ENCODE measurements around the gene RAB12. TPM values are rescaled to one million over a fixed set of nuclear protein-coding genes. Genes with fewer than 3 reads are reported as not detected.

RAB12 gene
- total and polyA plus RNA-seq, 2 of the 8 experiments (the other 6 are each of a cell fraction or from before 2014, with no cell fraction given), result 19.7 to 45.9 TPM

DNA sequence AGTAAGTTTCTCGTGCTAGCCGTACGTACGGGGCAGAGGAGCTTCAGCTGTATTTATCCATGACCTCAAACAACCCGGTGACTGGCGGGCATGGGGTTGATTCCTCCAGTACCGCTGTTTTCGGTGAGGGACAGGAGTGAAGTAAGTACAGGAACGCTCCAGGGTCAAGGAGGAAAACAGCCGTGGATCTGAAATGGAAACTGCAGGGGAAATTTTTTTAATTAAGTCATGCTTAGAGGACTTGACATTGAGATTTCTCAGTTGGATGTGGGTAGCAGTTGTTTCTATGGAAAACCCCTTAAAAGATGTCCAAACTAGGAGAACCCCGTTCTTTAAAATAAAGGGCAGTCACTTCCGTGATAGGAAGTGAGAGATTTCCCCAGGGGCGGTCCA is 1.2 kb downstream of the RAB12 start:
- Histone ChIP-seq H2BK120ac (replicated peaks; ENCODE audit: low read depth, low read length) (no peak overlapping the region), H4K91ac (replicated peaks; ENCODE audit: insufficient read length, low read length) (no peak overlapping the region), H2AK5ac (ENCODE audit: low read depth, low read length) (no peak overlapping the region), H3K23ac (ENCODE audit: insufficient read length) (no peak overlapping the region), H3K9ac (replicated peaks in 1 of 4; ENCODE audit: extremely low read depth in 1 of 4, low read depth in 3 of 4, low read length in 3 of 4) (peak overlapping the region; percentile 56 to 86 (median 65)), H2AFZ (ENCODE audit: low read length) (no peak overlapping the region), H2BK12ac (ENCODE audit: low read depth, low read length) (no peak overlapping the region), H3K79me1 (ENCODE audit: low read depth, low read length) (0 out of 2 replicates have a peak, but pooled peaks cover 8% of the 10 kb centered on the region), H3K23me2 (ENCODE audit: low read depth, low read length) (peaks cover 7% of the 10 kb centered on the region; the same call in 1 of the 2 replicates), H2BK15ac (ENCODE audit: low read length) (no peak overlapping the region), H3K4me2 (ENCODE audit: insufficient read depth in 1 of 2, low read depth in 2 of 2, low read length in 2 of 2) (peak overlapping the region; percentile 68 to 81), H3K36me3 (ENCODE audit: control insufficient read depth in 2 of 4, insufficient read depth in 4 of 4, low read length in 3 of 4) (peaks cover 0 to 8% (median 2%) of the 10 kb centered on the region in 4 experiments; a peak in 3 of 8 replicates), H2BK5ac (ENCODE audit: low read depth, low read length) (no peak overlapping the region), H3K14ac (ENCODE audit: insufficient read length) (no peak overlapping the region), H3K9me3 (ENCODE audit: insufficient read depth in 2 of 2, low read depth in 1 of 2, low read length in 1 of 2) (no peaks in the 10 kb centered on the region), H3K27ac (ENCODE audit: low read depth, low read length) (0 out of 2 replicates have a peak overlapping the region, but pooled peaks have one; percentile 38), H3K4me1 (replicated peaks in 1 of 4; ENCODE audit: control insufficient read depth in 3 of 4, insufficient read depth in 4 of 4, low read length in 3 of 4) (peaks cover 8 to 19% (median 8%) of the 10 kb centered on the region in 4 experiments), H3K4me3 (ENCODE audit: extremely low read depth in 1 of 4, insufficient read depth in 2 of 4, low read depth in 3 of 4, low read length in 4 of 4) (peak overlapping the region; percentile 85 to 99 (median 88)), H3K4ac (replicated peaks; ENCODE audit: insufficient read length, low read depth, low read length) (no peak overlapping the region), H3K56ac (replicated peaks; ENCODE audit: insufficient read length, low read depth, low read length) (no peak overlapping the region), H4K5ac (ENCODE audit: insufficient read length, low read depth, low read length) (no peak overlapping the region), H4K8ac (ENCODE audit: extremely low read depth, insufficient read depth, low read length) (no peak overlapping the region), H3K18ac (ENCODE audit: extremely low read depth, low read length) (no peak overlapping the region), H3K79me2 (ENCODE audit: control insufficient read depth in 1 of 2, insufficient read depth in 2 of 2, low read length in 2 of 2) (peaks cover 24 to 59% of the 10 kb centered on the region in 2 experiments), H3K27me3 (replicated peaks in 1 of 4; ENCODE audit: control insufficient read depth in 3 of 4, extremely low read depth in 1 of 4, insufficient read depth in 3 of 4, low read length in 3 of 4) (peaks cover 0 to 9% (median 5%) of the 10 kb centered on the region in 4 experiments; a peak in 2 of 7 replicates), H2BK20ac (ENCODE audit: low read length) (no peak overlapping the region), H4K20me1 (replicated peaks in 1 of 2; ENCODE audit: control insufficient read depth in 1 of 2, insufficient read depth in 2 of 2, low read length in 2 of 2) (peaks cover 19 to 26% of the 10 kb centered on the region in 2 experiments)
- POLR2A ChIA-PET (ENCODE audit: partially characterized antibody), result interaction anchor here (0.9 to 1.0 kb wide), 2 partner anchors 10 to 12 kb away, joined by 3 to 4 read pairs; no protein-coding TSS in a partner anchor
- CTCF ChIA-PET (ENCODE audit: partially characterized antibody), result interaction anchor here (2.5 kb wide), 1 partner anchor 10 kb away, joined by 14 read pairs; no protein-coding TSS in a partner anchor
- FAIRE-seq, result no peak
- 11% methylated on average over 13 of the region's 13 CpGs; no CpG with 5 or more reads in 1 of the 2 experiments for WGBS, 2 experiments (ENCODE audit: extremely low coverage in 1 of 2, insufficient coverage in 1 of 2, insufficient read length in 1 of 2, insufficient replicate concordance in 2 of 2, low coverage in 1 of 2, low lambda C conversion rate in 2 of 2, missing lambda C conversion rate in 1 of 2)
- no peak for TF ChIP-seq SIN3A (conservative IDR thresholded peaks at IDR 0.05 in 1 of 2, IDR thresholded peaks at IDR 0.05 in 1 of 2; ENCODE audit: low read depth in 1 of 2, low read length in 2 of 2)
- TF ChIP-seq TAF7 (optimal IDR thresholded peaks at IDR 0.05; ENCODE audit: borderline replicate concordance, low read depth, low read length), result no peak
- peak; percentile 4 for TF ChIP-seq ASH2L (IDR thresholded peaks at IDR 0.05; ENCODE audit: low read length)
- DNase-seq (ENCODE audit: low read depth in 1 of 2, low spot score in 2 of 2), result no peak
